Hepatocyte (in vitro differentiated cells): Measurements from ENCODE around the gene DMGDH. TPM values are rescaled to one million over a fixed set of nuclear protein-coding genes. Genes with fewer than 3 reads are reported as not detected.
A peak's percentile ranks its signal among the peaks of the same experiment; 100 is the strongest.

Source experiments
- DNase-seq: peaks from one replicate; pipeline ENCODE4 v3.0.0-alpha.2; 2016; ENCODE audit warnings: low spot score
- H2AFZ ChIP-seq: fragments of 200-600 bp; sonication (generic); 2 replicates; pipeline ENCODE4 v1.6.0; 2016; ENCODE audit warnings: antibody characterized with exemption, mild to moderate bottlenecking
- H3K27ac ChIP-seq: fragments of 200-600 bp; sonication (generic); 2 replicates; pipeline ENCODE4 v1.5.1; 2016; ENCODE audit warnings: mild to moderate bottlenecking
- H3K27me3 ChIP-seq: fragments of 200-600 bp; sonication (generic); 2 replicates; pipeline ENCODE4 v1.6.1; 2016
- H3K36me3 ChIP-seq: fragments of 200-600 bp; sonication (generic); replicated peaks from 2 replicates; pipeline ENCODE4 v1.5.1; 2016; ENCODE audit warnings: low read depth; ENCODE audit not compliant: insufficient read depth
- H3K4me1 ChIP-seq: fragments of 200-600 bp; sonication (generic); 2 replicates; pipeline ENCODE4 v1.5.1; 2016; ENCODE audit warnings: mild to moderate bottlenecking, moderate library complexity; ENCODE audit not compliant: insufficient read depth
- H3K4me2 ChIP-seq: fragments of 200-600 bp; sonication (generic); 2 replicates; pipeline ENCODE4 v1.6.0; 2016
- H3K4me3 ChIP-seq: fragments of 200-600 bp; sonication (generic); 2 replicates; pipeline ENCODE4 v1.5.1; 2016; ENCODE audit warnings: mild to moderate bottlenecking
- H3K79me2 ChIP-seq: fragments of 200-600 bp; sonication (generic); 2 replicates; pipeline ENCODE4 v1.6.0; 2017; ENCODE audit warnings: mild to moderate bottlenecking
- H3K9me2 ChIP-seq: fragments of 200-600 bp; sonication (generic); replicated peaks from 2 replicates; pipeline ENCODE4 v1.6.0; 2017; ENCODE audit warnings: mild to moderate bottlenecking; ENCODE audit not compliant: insufficient read depth
- H3K9me3 ChIP-seq: fragments of 200-600 bp; sonication (generic); 2 replicates; pipeline ENCODE4 v1.5.1; 2016; ENCODE audit warnings: low read depth, mild to moderate bottlenecking
- H4K20me1 ChIP-seq: fragments of 200-600 bp; sonication (generic); 2 replicates; pipeline ENCODE4 v1.6.0; 2016; ENCODE audit warnings: mild to moderate bottlenecking; ENCODE audit not compliant: insufficient read depth, poor library complexity, severe bottlenecking
- EZH2 ChIP-seq: fragments of 200-600 bp; sonication (generic); IDR thresholded peaks from 2 replicates; pipeline ENCODE4 v1.6.1; 2016; ENCODE audit warnings: antibody characterized with exemption, mild to moderate bottlenecking, borderline replicate concordance
- EZH2phosphoT487 ChIP-seq: fragments of 200-600 bp; sonication (generic); IDR thresholded peaks from one replicate; pipeline ENCODE4 v1.6.1; 2018; ENCODE audit warnings: antibody characterized with exemption, mild to moderate bottlenecking, low read depth, moderate library complexity; ENCODE audit not compliant: unreplicated experiment, severe bottlenecking
- WGBS: methylation state at CpG from one replicate; pipeline ENCODE4 v1.1.6; 2016; ENCODE audit warnings: low lambda C conversion rate; ENCODE audit errors: missing lambda C conversion rate; 5-methylcytosine and 5-hydroxymethylcytosine counted together
- polyA plus RNA-seq: library from polyadenylated mRNA; unstranded; fragments of >200 nt; fragmentation: Nextera tagmentation; extraction: Ambion mirVana; gene quantifications from 2 replicates; pipeline ENCODE4 v1.2.1, GENCODE V29; 2016
- total RNA-seq: library from RNA; depleted of rRNA; stranded (reverse); fragments of >200 nt; gene quantifications from 2 replicates; pipeline ENCODE4 v1.2.3, GENCODE V29; 2014
- TF ChIP-seq, protein P1 (sequence below): fragments of 200-600 bp; sonication (generic); IDR thresholded peaks from 2 replicates; pipeline ENCODE4 v1.5.1; 2016; ENCODE audit warnings: antibody characterized with exemption, mild to moderate bottlenecking; ENCODE audit not compliant: poor library complexity

DMGDH gene
- total and polyA plus RNA-seq, 2 experiments from 2014 or later: 0.87 TPM

GRCh38 chr5:78968781-78969180 is 100.7 kb downstream of the DMGDH start:
- H3K27me3 ChIP-seq: no peaks in the 10 kb centered on the region
- no peaks in the 10 kb centered on the region for H3K36me3 ChIP-seq
- peaks cover 4% of the 10 kb centered on the region for H3K79me2 ChIP-seq
- WGBS: 83% methylated on average over 5 of the region's 5 CpGs
- H4K20me1 ChIP-seq: no peaks in the 10 kb centered on the region
- H3K27ac ChIP-seq: no peak overlapping the region
- peaks cover 14% of the 10 kb centered on the region for H3K4me1 ChIP-seq
- no peak for DNase-seq
- H3K4me3 ChIP-seq: no peak overlapping the region
- no peaks in the 10 kb centered on the region for H3K9me3 ChIP-seq
- H3K4me2 ChIP-seq: no peak overlapping the region
- TF ChIP-seq EZH2phosphoT487 (no peak), EZH2 (no peak)
- TF ChIP-seq, protein P1, sequence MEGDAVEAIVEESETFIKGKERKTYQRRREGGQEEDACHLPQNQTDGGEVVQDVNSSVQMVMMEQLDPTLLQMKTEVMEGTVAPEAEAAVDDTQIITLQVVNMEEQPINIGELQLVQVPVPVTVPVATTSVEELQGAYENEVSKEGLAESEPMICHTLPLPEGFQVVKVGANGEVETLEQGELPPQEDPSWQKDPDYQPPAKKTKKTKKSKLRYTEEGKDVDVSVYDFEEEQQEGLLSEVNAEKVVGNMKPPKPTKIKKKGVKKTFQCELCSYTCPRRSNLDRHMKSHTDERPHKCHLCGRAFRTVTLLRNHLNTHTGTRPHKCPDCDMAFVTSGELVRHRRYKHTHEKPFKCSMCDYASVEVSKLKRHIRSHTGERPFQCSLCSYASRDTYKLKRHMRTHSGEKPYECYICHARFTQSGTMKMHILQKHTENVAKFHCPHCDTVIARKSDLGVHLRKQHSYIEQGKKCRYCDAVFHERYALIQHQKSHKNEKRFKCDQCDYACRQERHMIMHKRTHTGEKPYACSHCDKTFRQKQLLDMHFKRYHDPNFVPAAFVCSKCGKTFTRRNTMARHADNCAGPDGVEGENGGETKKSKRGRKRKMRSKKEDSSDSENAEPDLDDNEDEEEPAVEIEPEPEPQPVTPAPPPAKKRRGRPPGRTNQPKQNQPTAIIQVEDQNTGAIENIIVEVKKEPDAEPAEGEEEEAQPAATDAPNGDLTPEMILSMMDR: no peak
- no peak overlapping the region for H2AFZ ChIP-seq
- no peaks in the 10 kb centered on the region for H3K9me2 ChIP-seq

GRCh38 chr5:78964889-78965288 is 104.6 kb downstream of the DMGDH start:
- H3K27me3 ChIP-seq: no peaks in the 10 kb centered on the region
- DNase-seq: peak; percentile 71

GRCh38 chr5:78961743-78962142 is 107.7 kb downstream of the DMGDH start:
- Histone ChIP-seq H3K27me3 (no peaks in the 10 kb centered on the region), H4K20me1 (no peaks in the 10 kb centered on the region), H2AFZ (no peak overlapping the region), H3K27ac (no peak overlapping the region), H3K4me3 (no peak overlapping the region), H3K79me2 (no peaks in the 10 kb centered on the region), H3K4me2 (no peak overlapping the region), H3K4me1 (peaks cover 3% of the 10 kb centered on the region), H3K9me2 (no peaks in the 10 kb centered on the region), H3K36me3 (no peaks in the 10 kb centered on the region), H3K9me3 (no peaks in the 10 kb centered on the region)
- no peak for DNase-seq
- 91% methylated on average over 1 of the region's 1 CpG for WGBS
- no peak for TF ChIP-seq EZH2phosphoT487
- TF ChIP-seq, protein P1: no peak
- TF ChIP-seq EZH2: no peak

More at GRCh38 chr5:78964889-78965288, 104.6 kb downstream of the DMGDH start:
- no peak for TF ChIP-seq EZH2
- TF ChIP-seq, protein P1: peak; percentile 72
- H2AFZ ChIP-seq: no peak overlapping the region
- H4K20me1 ChIP-seq: no peaks in the 10 kb centered on the region
- no peak overlapping the region for H3K4me3 ChIP-seq
- no peak overlapping the region for H3K27ac ChIP-seq
- H3K36me3 ChIP-seq: no peaks in the 10 kb centered on the region
- no peaks in the 10 kb centered on the region for H3K4me1 ChIP-seq
- no peaks in the 10 kb centered on the region for H3K79me2 ChIP-seq
- no peak overlapping the region for H3K4me2 ChIP-seq
- 55% methylated on average over 2 of the region's 2 CpGs for WGBS
- no peaks in the 10 kb centered on the region for H3K9me3 ChIP-seq
- H3K9me2 ChIP-seq: no peaks in the 10 kb centered on the region

DNA sequence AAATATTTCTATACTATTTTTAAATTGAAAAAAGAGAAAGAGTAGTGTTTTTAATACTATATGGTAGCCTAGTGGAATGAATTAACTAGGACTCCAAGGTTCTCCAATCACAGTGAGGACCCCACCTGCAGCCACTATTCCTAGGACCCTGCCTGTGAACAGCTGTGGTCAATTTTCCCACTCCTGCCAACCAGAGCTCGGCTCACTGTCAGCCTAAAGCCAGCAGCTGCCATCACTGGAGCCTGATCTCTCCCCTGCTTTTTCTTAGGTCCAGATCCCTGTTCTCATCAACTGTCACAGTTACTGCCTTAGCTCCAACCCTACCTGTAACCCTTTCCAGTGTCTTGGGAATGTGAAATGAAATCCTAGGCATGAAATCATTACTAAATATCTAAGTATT is 109.7 kb downstream of the DMGDH start:
- Histone ChIP-seq H3K36me3 (no peaks in the 10 kb centered on the region), H3K9me3 (no peaks in the 10 kb centered on the region), H4K20me1 (no peaks in the 10 kb centered on the region), H3K27ac (no peak overlapping the region), H3K4me2 (no peak overlapping the region), H2AFZ (no peak overlapping the region), H3K9me2 (no peaks in the 10 kb centered on the region), H3K4me3 (no peak overlapping the region), H3K27me3 (no peaks in the 10 kb centered on the region), H3K4me1 (peaks cover 3% of the 10 kb centered on the region), H3K79me2 (no peaks in the 10 kb centered on the region)
- DNase-seq: no peak
- TF ChIP-seq EZH2phosphoT487 (no peak), EZH2 (no peak)
- TF ChIP-seq, protein P1: no peak
- WGBS: 62% methylated on average over 1 of the region's 1 CpG
